Liver (tissue), 9 donors: ENCODE data around the gene ARHGEF16. TPM values are rescaled to one million over a fixed set of nuclear protein-coding genes. Genes with fewer than 3 reads are reported as not detected.
A peak's percentile ranks its signal among the peaks of the same experiment; 100 is the strongest.

Source experiments
- DNase-seq: peaks from one replicate; pipeline ENCODE4 v3.0.0-alpha.2; 2017; ENCODE audit warnings: low spot score
- H3K27ac ChIP-seq, 2 donors: one replicate each; pipeline ENCODE4 v1.7.0; 2013; ENCODE audit warnings: inconsistent platforms in 2 of 2, low read length in 2 of 2, control low read depth in 1 of 2, low read depth in 1 of 2, mild to moderate bottlenecking in 1 of 2
- H3K27me3 ChIP-seq, 4 donors: one replicate each; pipeline versions ENCODE4 v1.6.1 to v1.7.0; 2013; ENCODE audit warnings: low read length in 3 of 4, inconsistent platforms in 1 of 4, mild to moderate bottlenecking in 1 of 4, moderate library complexity in 1 of 4; ENCODE audit not compliant: control insufficient read depth in 4 of 4, insufficient read depth in 4 of 4
- H3K36me3 ChIP-seq, 4 donors: one replicate each; pipeline versions ENCODE4 v1.6.1 to v1.7.0; 2013; ENCODE audit warnings: low read length in 3 of 4, mild to moderate bottlenecking in 3 of 4, low read depth in 1 of 4, moderate library complexity in 1 of 4; ENCODE audit not compliant: control insufficient read depth in 4 of 4, insufficient read depth in 3 of 4
- H3K4me1 ChIP-seq, 4 donors: one replicate each; pipeline versions ENCODE4 v1.6.1 to v1.7.0; 2013; ENCODE audit warnings: low read length in 3 of 4, mild to moderate bottlenecking in 3 of 4, moderate library complexity in 1 of 4; ENCODE audit not compliant: control insufficient read depth in 4 of 4, insufficient read depth in 4 of 4
- H3K4me3 ChIP-seq, 3 donors: one replicate each; pipeline versions ENCODE4 v1.6.1 to v1.7.0; 2013; ENCODE audit warnings: low read length in 3 of 3, control low read depth in 1 of 3, low read depth in 1 of 3, mild to moderate bottlenecking in 1 of 3
- H3K9ac ChIP-seq, 2 donors: one replicate each; pipeline ENCODE4 v1.7.0; 2013; ENCODE audit warnings: low read length in 2 of 2, mild to moderate bottlenecking in 2 of 2, moderate library complexity in 2 of 2, control low read depth in 1 of 2, low read depth in 1 of 2
- H3K9me3 ChIP-seq, 4 donors: one replicate each; pipeline versions ENCODE4 v1.6.1 to v1.7.0; 2013; ENCODE audit warnings: low read length in 3 of 4; ENCODE audit not compliant: control insufficient read depth in 4 of 4
- CTCF ChIP-seq: fragments of 150-350 bp; IDR thresholded peaks from 2 replicates; pipeline ENCODE4 v1.5.1; 2017; ENCODE audit warnings: improper control_type of control experiment, low read depth, low read length; ENCODE audit not compliant: missing input control
- EGR1 ChIP-seq, 2 donors: IDR thresholded peaks; 2 replicates each; pipeline ENCODE4 v1.6.1; 2016 to 2018; ENCODE audit warnings: antibody characterized with exemption in 2 of 2, low read depth in 2 of 2
- FOXA1 ChIP-seq: IDR thresholded peaks from 2 replicates; pipeline ENCODE4 v1.6.1; 2016; ENCODE audit warnings: antibody characterized with exemption
- FOXA2 ChIP-seq: IDR thresholded peaks from 2 replicates; pipeline ENCODE4 v1.6.1; 2016; ENCODE audit warnings: antibody characterized with exemption
- HNF4A ChIP-seq, 2 donors: conservative IDR thresholded peaks; 2 replicates each; pipeline ENCODE4 v1.6.1; 2016; ENCODE audit warnings: antibody characterized with exemption in 2 of 2, mild to moderate bottlenecking in 2 of 2
- HNF4G ChIP-seq: IDR thresholded peaks from 2 replicates; pipeline ENCODE4 v1.6.1; 2016; ENCODE audit warnings: antibody characterized with exemption
- JUND ChIP-seq, 2 donors: IDR thresholded peaks; 2 replicates each; pipeline ENCODE4 v1.6.1; 2016; ENCODE audit warnings: antibody characterized with exemption in 2 of 2
- MAX ChIP-seq: IDR thresholded peaks from 2 replicates; pipeline ENCODE4 v1.6.1; 2016; ENCODE audit warnings: antibody characterized with exemption
- NR2F2 ChIP-seq: IDR thresholded peaks from 2 replicates; pipeline ENCODE4 v1.6.1; 2016; ENCODE audit warnings: antibody characterized with exemption
- RAD21 ChIP-seq, 2 donors: IDR thresholded peaks; 2 replicates each; pipeline ENCODE4 v1.6.1; 2016; ENCODE audit warnings: antibody characterized with exemption in 2 of 2, mild to moderate bottlenecking in 2 of 2
- REST ChIP-seq: IDR thresholded peaks from 2 replicates; pipeline ENCODE4 v1.6.1; 2016; ENCODE audit warnings: antibody characterized with exemption, mild to moderate bottlenecking
- RXRA ChIP-seq, 2 donors: IDR thresholded peaks; 2 replicates each; pipeline ENCODE4 v1.6.1; 2017 to 2018; ENCODE audit warnings: antibody characterized with exemption in 2 of 2, mild to moderate bottlenecking in 1 of 2
- SP1 ChIP-seq: IDR thresholded peaks from 2 replicates; pipeline ENCODE4 v1.6.1; 2018; ENCODE audit warnings: antibody characterized with exemption, mild to moderate bottlenecking
- TAF1 ChIP-seq: conservative IDR thresholded peaks from 2 replicates; pipeline ENCODE4 v1.6.1; 2016; ENCODE audit warnings: antibody characterized with exemption, mild to moderate bottlenecking
- YY1 ChIP-seq: IDR thresholded peaks from 2 replicates; pipeline ENCODE4 v1.6.1; 2016; ENCODE audit warnings: antibody characterized with exemption, mild to moderate bottlenecking
- WGBS: extraction: QIAGEN DNeasy Blood & Tissue Kit; methylation state at CpG from one replicate; pipeline ENCODE4 v1.1.7; 2013; 5-methylcytosine and 5-hydroxymethylcytosine counted together
- polyA plus RNA-seq, 2 donors: library from polyadenylated mRNA; stranded (reverse) in 1 of 2; unstranded in 1 of 2; fragments of 200-250 nt in 1 of 2; fragments of >200 nt in 1 of 2; fragmentation: Nextera tagmentation in 1 of 2; extraction: Ambion mirVana in 1 of 2; gene quantifications; one replicate each; pipeline versions ENCODE4 v1.2.1 to v1.2.3, GENCODE V29; 2013 to 2015
- total RNA-seq, 2 donors: library from RNA; depleted of rRNA; stranded (reverse); fragments of >200 nt; gene quantifications; one replicate each; pipeline ENCODE4 v1.2.3, GENCODE V29; 2014
- TF ChIP-seq, protein P1 (sequence below): IDR thresholded peaks from 2 replicates; pipeline ENCODE4 v1.6.1; 2016; ENCODE audit warnings: antibody characterized with exemption
- TF ChIP-seq, protein P2 (sequence below): IDR thresholded peaks from 2 replicates; pipeline ENCODE4 v1.6.1; 2016; ENCODE audit warnings: antibody characterized with exemption
- donor health status: healthy.
- donor health status: healthy.
- donor health status: healthy.
- donor health status: healthy.
- donor health status: healthy.

ARHGEF16 gene
- total and polyA plus RNA-seq, 4 donors, result 0.65 to 5.6 (median 2.8) TPM

- DNase-seq, result no peak
- no peak overlapping the region for H3K27ac ChIP-seq
- no peak overlapping the region for H3K4me3 ChIP-seq
- 77% methylated on average over 23 of the region's 23 CpGs for WGBS
- H3K9ac ChIP-seq, result peak overlapping the region in 1 of 2 donors; percentile 20
- no peaks in the 10 kb centered on the region for H3K9me3 ChIP-seq
- H3K36me3 ChIP-seq, result no peaks in the 10 kb centered on the region
- TF ChIP-seq NR2F2, result no peak
- no peak for TF ChIP-seq HNF4G
- no peak for TF ChIP-seq FOXA1
- TF ChIP-seq YY1, result no peak
- TF ChIP-seq EGR1 (IDR thresholded peaks at IDR 0.05; ENCODE audit: low read depth in 2 of 2), result no peak
- TF ChIP-seq, protein P1, sequence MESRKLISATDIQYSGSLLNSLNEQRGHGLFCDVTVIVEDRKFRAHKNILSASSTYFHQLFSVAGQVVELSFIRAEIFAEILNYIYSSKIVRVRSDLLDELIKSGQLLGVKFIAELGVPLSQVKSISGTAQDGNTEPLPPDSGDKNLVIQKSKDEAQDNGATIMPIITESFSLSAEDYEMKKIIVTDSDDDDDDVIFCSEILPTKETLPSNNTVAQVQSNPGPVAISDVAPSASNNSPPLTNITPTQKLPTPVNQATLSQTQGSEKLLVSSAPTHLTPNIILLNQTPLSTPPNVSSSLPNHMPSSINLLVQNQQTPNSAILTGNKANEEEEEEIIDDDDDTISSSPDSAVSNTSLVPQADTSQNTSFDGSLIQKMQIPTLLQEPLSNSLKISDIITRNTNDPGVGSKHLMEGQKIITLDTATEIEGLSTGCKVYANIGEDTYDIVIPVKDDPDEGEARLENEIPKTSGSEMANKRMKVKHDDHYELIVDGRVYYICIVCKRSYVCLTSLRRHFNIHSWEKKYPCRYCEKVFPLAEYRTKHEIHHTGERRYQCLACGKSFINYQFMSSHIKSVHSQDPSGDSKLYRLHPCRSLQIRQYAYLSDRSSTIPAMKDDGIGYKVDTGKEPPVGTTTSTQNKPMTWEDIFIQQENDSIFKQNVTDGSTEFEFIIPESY, result no peak
- no peak for TF ChIP-seq MAX
- no peak for TF ChIP-seq REST
- no peak for TF ChIP-seq TAF1
- no peak for TF ChIP-seq CTCF
- TF ChIP-seq, protein P2, sequence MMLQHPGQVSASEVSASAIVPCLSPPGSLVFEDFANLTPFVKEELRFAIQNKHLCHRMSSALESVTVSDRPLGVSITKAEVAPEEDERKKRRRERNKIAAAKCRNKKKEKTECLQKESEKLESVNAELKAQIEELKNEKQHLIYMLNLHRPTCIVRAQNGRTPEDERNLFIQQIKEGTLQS, result no peak
- TF ChIP-seq JUND (IDR thresholded peaks at IDR 0.05), result no peak
- no peak for TF ChIP-seq HNF4A (conservative IDR thresholded peaks at IDR 0.05)
- TF ChIP-seq FOXA2, result no peak
- TF ChIP-seq RAD21 (IDR thresholded peaks at IDR 0.05), result no peak
- no peak for TF ChIP-seq RXRA (IDR thresholded peaks at IDR 0.05)
- no peak for TF ChIP-seq SP1
- H3K4me1 ChIP-seq, result peaks cover 0 to 15% (median 7%) of the 10 kb centered on the region in 4 donors
- peaks cover 0 to 4% (median 1%) of the 10 kb centered on the region in 4 donors for H3K27me3 ChIP-seq
These were observed 2.2 kb upstream of the ARHGEF16 start for GRCh38 chr1:3451994-3452865.
